GM19468 (cell line): Measurements from ENCODE around the gene SLC6A2.
"Not testable (repeated sequence)": the region's sequence is repeated elsewhere in the genome, so short reads cannot be mapped to it uniquely, and the experiment has no call there.

Source experiments
- ATAC-seq: cut with Tn5 transposase; IDR thresholded peaks from one replicate; pipeline ENCODE4 v1.9.1; 2021; ENCODE audit warnings: mild to moderate bottlenecking, moderate library complexity, moderate number of reproducible peaks; ENCODE audit not compliant: unreplicated experiment; ENCODE audit errors: extremely low read depth

SLC6A2 gene

GRCh38 chr16:55753145-55753631, 97.4 kb downstream of the SLC6A2 start:
- not testable (repeated sequence) for ATAC-seq
